Astrocyte of the hippocampus (primary cell): ENCODE results near the gene STEAP1.
"Not testable (repeated sequence)": the region's sequence is repeated elsewhere in the genome, so short reads cannot be mapped to it uniquely, and the experiment has no call there.

Experiments
- DNase-seq: peaks from one replicate; pipeline ENCODE4 v3.0.0; 2011; ENCODE audit warnings: low read depth, low spot score

Gene STEAP1

DNA sequence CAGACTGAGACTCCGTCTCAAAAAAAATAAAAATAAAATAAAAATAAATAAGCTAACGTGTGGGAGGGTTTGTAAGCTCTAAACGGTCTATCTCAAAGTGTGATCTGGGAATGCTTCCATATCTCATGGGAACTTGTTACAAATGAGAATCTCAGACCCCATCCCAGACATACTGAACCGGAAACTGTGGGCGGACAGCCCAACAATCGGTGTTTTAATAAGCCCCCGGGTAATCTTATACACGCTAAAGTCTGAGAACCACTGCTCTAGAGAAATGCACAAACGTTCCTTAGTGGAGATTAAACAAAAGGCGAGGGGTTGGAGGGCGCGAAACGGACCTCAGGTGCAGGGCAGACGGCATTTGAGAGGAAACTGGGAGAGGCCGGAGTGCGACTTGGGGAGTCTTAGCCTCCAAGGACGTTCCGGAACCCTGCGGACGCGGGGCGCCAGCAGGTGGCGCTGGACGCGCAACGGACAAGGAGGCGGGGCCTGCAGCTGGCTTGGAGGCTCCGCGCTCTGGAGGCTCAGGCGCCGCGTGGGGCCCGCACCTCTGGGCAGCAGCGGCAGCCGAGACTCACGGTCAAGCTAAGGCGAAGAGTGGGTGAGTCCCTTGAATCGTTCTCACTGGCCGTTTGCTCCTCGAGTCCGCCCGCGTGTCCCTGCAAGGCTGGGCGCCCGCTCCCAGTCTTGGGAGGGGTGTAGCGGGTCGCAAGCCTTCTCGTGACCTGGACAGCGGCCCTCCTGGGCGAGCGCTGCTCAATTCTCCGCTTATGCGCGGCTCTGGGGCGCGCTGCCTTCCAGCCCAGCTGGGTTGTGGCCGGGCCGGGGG is at the start of gene STEAP1:
STEAP1 (plus strand) TSS at position 527 of the 829 bp plus-strand sequence. CDS start 5,320 bp downstream, outside the sequence.
- peak; percentile 93 for DNase-seq

DNA sequence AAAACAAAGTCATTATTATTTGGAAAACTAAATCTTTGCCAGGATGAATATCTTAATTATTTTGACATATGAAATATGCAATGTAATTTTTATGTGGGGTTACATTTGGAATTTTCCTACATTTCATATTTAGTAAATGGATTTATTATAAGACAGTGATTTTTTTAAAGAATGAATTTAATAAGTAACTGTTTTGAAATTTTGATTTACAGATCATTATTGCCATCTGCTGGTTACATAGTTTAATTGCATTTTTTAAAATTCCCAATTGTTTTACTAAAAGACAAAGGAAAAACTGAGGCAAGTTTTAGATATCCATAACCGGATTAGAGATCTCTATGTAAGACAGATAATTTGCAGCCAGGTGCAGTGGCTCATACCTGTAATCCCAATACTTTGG is 39.3 kb upstream of the STEAP1 start:
- DNase-seq: not testable (repeated sequence)

DNA sequence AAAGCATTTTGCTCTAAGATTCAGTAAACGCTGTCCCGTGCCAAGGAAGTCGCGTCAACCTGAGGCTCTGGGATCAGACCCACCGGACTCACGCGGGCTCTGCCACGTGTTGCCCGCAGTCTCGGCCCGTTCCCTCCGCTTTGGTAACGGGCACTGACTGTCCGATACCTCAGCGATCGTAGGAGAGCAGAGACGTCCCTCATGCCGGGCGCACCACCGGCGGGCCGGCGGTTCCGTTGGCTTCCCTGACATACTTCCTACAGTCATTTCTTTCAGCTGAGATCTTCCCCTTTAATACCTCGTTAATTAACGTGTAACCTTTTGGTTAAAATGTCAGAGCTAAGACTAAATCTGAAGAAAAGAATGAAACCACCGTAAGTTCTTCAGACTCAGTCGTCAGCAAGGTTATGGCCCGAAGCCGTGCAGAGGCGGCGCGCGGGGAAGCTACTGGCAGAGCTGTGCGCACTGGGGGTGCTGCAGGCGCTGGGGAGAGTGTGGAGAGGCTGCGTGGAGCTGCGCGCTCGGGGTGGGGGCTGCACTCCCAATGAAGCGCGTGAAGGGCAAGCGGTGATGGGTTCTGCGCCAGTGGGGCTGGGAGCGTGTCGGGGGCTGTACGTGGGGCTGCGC is 35.6 kb upstream of the STEAP1 start:
- DNase-seq: peak; percentile 40

DNA sequence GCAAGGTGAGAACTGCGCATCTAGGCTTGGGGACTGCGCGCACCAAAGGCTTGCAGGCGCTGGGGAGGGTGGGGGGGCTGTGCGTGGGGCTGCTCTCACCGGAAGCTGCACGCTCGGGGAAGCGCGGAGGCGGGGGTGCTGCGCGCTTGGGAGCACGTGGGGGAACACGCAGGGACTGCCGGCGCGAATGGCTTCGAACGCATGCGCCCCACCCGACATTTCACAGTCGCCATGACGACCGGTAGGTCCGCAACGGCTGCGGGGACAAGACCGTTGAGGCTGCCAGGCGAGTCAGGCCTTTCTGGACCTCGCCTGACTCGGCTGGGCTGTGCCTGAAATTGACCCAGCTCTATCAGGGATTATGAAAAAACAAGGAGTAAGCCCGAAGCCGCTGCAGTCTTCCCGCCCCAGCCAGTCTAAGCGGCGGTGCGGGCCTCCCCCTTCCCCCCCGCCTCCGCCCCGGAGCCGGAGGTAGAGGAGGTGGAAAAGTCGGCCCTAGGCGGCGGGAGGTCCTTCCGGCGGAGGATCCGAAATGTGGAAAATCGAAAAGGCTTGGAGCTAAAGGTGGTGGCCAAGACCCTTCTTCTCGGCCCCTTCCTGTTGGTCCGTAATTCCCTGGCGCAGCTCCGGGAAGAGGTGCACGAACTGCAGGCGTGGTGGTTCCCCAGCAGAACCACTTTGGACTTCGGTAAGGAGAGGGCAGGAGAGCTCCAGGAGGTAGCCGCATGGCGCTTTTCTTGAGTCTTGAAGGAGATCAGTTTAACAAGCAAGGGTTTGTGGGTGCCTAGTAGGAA is 34.9 kb upstream of the STEAP1 start:
- peak; percentile 37 for DNase-seq

DNA sequence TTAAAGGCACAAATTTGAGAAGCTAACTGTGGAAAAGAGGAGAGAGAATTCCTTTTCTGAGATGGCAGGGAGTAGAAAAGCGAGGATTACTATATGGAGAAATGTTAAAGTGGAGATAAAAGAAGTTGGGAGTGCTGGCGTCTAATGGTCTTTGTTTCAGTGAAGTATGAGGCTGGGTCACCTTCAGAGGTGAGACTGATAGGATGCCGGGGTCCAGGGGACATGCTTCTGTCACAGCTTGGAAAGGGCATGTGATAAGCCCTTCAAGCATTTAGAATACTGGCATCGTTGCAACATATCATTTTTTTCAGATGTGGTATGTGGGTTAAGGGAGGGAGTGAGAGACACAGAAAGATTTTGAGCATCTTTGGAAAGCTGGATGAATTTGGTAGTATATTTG is 34.1 kb upstream of the STEAP1 start:
- DNase-seq: not testable (repeated sequence)

DNA sequence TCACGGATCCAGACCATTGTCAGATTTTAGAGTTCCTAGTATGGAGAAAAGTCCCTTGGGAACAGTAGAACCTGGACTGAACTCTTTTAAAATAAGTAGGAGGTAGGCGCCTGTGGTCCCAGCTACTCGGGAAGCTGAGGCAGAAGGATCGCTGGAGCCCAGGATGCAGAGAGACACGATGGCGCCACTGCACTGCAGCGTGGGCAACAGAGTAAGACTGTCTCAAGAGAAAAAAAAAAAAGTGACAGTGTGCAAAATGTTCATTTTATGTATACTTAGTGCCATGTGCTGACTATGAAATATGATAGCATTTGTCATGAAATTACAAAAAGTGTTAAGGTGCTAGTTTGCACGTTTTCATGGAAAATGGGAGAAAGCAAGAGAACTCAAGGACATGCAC is 22.5 kb upstream of the STEAP1 start:
- DNase-seq: not testable (repeated sequence)

DNA sequence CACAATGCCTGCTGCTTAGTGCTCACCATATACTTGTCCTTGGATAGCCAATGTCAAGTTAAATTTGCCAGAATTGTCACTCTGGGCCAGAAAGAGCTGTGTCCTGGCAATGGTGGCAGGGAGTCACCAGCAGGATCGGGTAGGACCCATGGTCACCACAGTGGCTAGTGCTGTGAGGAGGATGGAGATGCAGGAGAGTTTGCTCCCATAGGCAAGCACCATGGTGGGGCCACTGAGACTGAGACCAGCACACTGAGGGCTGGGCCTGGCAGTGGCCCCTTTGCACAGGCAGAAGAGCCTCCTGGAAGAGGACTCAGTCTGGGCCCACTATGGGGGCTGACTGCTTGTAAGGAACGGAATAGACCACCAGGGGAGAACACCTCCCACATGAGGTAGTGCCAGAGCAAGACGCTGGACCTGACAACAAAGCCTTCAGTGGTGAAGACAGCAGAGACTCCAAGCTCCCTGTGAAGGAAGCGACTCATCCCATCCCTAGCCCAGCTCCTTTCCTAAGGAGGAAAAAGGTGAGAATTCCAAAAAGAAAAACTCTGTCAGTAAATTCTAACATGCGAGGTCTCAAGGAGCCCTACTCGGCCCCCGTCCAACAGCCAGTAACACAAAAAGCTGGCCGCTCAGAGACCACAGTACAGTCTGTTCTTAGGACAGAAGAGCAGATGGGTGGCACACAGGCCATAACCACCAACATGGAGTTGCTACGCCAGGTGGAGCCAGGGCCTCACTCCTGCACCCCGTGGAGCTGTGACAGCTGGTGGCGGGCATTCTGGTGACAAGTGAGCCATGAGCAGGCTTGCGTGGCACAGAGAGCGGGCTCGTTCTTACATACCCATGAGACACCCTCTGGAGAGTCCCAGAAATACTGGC is 6.9 kb upstream of the STEAP1 start:
- not testable (repeated sequence) for DNase-seq

DNA sequence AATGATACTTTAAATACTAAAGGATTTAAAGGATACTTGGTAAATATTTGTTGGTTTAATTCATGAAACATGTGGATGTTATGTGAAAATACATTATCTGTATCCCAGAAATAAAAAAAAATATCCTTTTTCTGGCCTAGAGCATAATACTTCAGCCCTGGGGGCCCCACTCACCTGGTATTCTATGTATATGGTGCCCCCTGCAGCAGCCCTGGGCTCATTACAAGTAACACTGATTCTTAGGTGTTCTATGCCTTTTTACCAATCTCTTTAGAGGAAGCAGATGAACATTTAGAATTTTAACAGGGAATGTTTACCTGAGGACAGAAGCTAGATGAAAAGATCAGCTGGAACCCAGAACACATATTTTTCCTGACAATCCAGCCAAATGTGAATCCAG is 4.8 kb upstream of the STEAP1 start:
- peak; percentile 24 for DNase-seq

DNA sequence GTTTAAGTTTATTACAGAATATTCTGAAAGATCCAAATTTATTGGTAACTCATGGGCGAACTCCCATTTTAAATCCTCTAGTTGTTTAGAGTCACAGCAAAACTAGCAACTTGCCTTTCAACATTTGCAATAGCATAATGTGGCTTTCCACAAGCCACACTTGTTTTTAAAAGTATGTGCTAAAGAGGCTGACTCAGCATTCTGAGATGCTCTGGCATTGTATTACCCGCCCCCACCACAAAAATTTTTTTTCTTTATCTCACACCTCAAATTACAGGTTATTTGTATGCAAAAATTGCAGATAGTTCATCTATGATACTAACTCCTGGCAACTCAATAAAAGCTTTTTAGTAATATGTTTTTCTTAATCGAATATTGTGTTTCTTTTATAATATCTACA is 2.4 kb upstream of the STEAP1 start:
- peak; percentile 20 for DNase-seq

DNA sequence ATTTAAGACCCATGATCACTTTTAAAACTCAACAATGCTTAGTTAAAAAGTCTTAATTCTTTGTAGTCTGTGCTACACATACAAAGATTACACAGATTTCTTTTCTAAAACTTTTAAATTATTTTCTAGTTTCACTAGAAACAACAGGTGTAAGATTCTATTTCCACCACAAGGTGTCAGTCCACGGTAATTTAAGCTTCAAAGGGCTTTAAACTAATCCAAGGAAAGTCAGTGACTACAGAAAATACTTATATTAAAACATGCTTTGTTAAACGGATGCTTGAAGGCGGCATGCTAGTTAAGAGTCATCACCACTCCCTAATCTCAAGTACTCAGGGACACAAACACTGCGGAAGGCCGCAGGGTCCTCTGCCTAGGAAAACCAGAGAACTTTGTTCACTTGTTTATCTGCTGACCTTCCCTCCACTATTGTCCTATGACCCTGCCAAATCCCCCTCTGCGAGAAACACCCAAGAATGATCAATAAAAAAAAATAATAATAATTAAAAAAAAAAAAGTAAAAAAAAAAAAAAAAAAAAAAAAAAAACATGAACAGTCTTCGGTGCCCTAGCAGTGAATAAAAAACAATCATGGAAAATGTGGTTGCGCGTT is 1.5 kb upstream of the STEAP1 start:
- peak; percentile 67 for DNase-seq

DNA sequence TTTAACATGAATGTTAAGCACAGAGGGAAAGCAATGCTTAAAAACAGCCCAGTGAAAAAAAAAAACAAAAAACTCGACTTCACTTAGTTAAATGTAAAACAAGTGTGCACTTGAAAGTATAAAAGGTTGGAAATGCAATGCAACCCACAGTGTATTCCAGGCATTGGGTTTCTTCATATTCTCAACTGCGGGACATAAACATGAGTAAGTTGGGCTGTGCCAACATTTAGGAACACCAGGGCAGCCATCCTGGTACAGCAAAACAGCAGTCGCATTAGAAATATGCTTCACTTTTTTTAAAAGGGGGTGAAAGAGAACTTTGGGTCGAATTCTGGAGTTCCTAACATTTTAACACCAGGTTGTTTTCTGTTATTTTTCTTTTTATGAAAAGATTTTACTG is 937 bp downstream of the STEAP1 start:
- DNase-seq: no peak

DNA sequence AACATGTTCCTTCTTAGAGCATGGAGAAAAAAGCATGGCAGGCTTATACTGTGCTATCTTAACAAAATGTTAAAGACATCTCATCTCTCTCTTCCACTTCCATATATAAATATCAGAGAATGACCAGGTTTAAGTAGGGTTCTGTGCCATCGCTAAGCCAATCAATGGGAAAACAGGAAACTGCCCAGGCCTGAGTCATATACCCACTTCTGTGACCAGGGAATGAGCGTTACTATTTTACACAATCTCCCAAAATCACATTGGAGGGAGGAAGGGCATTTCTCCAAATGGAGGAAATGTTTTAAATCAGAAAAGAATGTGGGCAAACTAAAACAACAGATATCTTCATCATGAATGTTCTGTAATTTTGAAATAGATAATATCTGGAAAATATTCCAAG is 3.1 kb downstream of the STEAP1 start:
- not testable (repeated sequence) for DNase-seq

DNA sequence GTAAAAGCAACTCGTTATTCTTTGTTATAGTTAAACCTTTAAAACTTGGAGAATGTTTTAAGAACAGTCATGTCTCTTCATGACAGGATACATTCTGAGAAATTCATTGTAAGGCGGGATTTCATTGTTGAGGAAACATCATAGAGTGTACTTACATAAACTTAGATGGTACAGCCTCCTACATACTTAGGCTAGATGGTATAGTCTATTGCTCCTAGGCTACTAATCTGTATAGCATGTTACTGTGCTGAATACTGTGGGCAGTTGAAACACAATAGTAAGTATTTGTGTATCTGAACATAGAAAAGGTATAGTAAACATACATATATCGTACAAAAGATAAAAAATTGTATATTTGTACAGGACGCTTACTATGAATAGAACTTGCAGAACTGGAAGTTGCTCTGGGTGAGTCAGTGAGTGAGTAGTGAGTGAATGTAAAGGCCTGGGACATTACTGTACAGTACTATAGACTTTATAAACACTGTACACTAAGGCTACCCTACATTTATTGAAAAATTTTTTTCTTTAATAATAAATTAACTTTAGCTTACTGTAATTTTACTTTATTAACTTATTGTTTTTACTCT is 3.6 kb downstream of the STEAP1 start:
- not testable (repeated sequence) for DNase-seq

DNA sequence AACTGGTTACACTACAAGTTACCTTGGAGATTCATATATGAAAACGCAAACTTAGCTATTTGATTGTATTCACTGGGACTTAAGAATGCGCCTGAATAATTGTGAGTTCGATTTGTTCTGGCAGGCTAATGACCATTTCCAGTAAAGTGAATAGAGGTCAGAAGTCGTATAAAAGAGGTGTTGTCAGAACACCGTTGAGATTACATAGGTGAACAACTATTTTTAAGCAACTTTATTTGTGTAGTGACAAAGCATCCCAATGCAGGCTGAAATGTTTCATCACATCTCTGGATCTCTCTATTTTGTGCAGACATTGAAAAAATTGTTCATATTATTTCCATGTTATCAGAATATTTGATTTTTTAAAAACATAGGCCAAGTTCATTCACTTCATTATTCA is 9.3 kb downstream of the STEAP1 start:
- DNase-seq: no peak

DNA sequence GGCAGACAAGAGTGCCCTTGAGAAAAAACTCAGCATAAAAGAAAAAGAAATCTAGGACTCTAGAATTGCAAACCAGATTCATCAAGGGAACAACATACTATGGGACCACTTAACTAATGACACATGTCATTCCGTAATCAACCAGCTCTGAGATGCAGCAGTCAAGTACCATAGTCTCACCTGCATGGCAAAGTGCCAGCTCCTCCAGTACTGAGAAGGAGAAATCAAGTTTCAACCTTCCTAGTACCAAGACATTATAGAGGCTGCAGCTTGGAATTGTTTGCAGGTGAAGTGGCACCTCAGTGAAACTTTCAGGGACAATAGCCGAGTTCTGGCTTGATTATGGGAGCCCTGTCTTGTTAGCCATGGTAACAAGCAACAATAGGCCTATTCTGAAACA is 11.5 kb downstream of the STEAP1 start:
- no peak for DNase-seq

DNA sequence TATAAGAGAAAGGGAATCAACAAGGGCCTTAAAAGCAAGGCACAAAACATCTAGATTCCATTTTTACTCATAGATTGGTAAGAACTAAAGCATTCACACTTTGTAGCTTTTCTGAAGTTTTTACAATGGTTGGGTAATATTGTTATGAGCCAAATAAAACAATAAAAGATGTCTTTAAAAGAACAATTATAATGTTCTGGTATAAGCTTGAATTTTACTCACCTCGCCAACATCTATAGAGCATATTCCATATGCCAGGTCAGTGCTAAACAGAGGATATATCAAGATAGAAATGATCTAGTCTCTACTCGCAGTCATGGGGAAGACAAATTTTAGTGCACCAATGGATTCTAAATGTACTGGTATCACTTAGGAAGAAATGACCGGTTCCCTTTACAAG is 11.9 kb downstream of the STEAP1 start:
- no peak for DNase-seq

DNA sequence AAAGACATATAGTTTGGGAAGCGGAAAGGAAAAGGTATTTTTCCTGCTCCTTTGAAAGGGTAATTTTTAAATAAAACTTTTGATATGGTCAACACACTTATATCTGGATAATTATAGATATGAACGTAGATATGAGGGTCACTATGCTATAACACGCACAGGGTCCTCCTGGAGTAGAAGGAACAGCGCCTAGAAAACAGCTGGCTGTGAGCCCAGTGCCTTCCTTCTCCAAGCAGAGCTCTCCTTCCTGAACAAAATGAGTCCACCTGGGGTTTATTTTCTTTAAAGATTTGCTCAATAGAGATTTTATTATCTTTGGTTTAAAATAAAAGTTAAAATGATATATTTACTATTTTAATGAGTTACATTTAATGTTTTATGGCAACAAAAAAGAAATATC is 13.1 kb downstream of the STEAP1 start:
- no peak for DNase-seq

DNA sequence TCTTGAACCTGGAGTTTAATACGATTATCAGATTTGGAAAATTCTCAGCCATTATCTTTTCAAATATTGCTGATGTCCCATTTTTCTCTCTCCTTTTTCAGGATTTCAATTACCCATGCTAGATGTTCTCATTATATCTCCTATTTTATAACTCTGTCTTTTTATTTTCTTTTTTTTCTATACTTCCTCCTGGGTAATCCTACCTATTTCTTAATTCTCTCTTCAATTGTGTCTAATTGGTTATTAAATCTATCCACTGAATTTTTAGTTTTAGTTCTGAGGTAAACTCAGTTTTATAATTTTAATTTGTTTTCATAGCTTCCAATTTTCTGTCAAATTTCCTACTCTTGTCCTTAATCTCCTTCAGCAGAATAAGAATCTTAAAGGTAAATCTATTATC is 15.6 kb downstream of the STEAP1 start:
- no peak for DNase-seq

DNA sequence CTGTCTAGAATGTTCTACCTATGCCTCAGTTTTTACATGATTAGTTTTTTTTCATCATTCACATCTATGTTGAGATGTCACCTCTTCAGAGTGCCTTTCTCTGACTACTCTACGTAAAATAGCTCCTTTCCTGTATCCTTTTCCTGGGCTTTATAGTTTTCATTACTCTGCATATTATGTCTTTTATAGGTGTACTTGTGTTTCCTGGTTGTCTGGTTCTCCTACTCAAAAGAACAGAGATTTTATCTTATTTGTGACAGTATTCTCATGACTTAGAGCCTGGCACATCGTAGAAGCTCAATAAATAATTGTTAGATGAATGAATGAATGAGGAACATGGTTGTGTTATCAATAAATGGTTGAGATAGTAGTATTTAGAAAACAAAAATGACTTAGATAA is 17.9 kb downstream of the STEAP1 start:
- DNase-seq: no peak

DNA sequence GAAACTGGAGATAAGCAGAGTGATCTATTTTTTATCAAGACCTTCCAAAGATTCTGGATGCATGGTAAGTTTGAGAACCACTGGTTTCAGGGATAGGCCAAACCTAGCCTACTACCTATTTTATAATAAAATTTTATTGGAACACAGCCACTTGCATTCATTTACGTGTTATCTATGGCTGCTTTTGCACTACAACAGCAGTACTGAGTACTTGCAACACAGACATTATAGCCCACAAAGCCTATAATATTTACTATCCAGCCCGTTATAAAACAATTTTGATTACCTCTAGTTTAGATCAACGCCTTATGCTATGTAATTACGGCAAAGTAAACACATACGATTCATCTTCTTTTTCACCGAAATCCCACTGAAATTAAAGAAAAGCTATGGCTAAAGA is 18.4 kb downstream of the STEAP1 start:
- no peak for DNase-seq
